ENCODE results near the gene UBE2E3.

DNA sequence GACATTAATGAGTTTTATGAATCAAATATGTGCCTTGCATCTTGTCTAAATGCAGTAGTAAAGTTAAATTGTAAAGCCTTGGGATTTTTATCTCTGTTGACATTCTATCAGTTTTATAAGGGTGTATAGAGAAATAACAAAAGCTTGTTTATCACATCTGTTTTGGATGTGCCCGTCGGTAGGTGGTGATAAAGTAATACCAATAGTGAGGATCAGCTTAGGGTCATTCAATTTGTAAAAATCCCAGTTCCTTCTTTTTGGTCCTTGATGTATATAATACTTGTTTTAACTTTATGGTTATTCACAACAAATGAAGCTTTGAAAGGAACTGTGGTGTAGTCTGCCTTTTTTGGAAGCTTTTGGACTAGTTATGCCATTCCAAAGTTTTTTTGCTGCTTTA, 12.6 kb downstream of the UBE2E3 start:
- TF ChIP-seq CTCF (IDR thresholded peaks at IDR 0.05) (no peak), POLR2A (IDR thresholded peaks at IDR 0.05) (no peak), EP300 (IDR thresholded peaks at IDR 0.05; ENCODE audit: low read depth) (no peak), POLR2AphosphoS5 (IDR thresholded peaks at IDR 0.05) (no peak)
